ENCODE measurements around the gene STK4. TPM values are rescaled to one million over a fixed set of nuclear protein-coding genes. Genes with fewer than 3 reads are reported as not detected.

The STK4 gene
- total and polyA plus RNA-seq, 2 of the 8 experiments (the other 6 are each of a cell fraction or from before 2014, with no cell fraction given), result 12.0 to 34.3 TPM

DNA sequence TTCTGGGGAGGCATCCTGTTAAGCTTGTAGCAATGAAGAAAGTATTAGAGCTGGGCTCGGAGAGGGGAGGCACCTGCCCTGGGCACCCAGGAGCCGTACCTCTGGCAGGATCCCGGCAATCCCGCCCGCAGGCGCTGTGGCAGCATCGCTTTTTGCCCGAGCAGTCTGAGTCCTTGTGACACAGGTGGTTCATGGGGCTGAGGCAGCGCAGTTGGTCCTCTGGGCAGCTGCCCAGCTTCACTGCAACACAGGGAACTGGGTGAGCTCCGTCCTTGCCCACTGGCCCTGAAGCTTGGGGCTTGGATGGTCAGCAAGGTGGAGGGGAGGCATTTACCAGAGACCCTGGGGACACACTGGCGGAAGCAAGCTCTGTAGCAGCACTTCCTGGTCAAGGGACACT lies 144.0 kb downstream of the STK4 start:
- H3K9me3 ChIP-seq (ENCODE audit: insufficient read depth in 2 of 2, low read depth in 1 of 2, low read length in 1 of 2), result no peaks in the 10 kb centered on the region
- H3K14ac ChIP-seq (ENCODE audit: insufficient read length), result no peak overlapping the region
- no peak overlapping the region for H3K27ac ChIP-seq (ENCODE audit: low read depth, low read length)
- H2BK20ac ChIP-seq (ENCODE audit: low read length), result no peak overlapping the region
- CTCF ChIA-PET (ENCODE audit: partially characterized antibody), result interaction anchor here (0.5 to 13.8 kb wide), 19 partner anchors 11 to 1001 kb away, joined by 3 to 210 read pairs (median 4); partner anchors contain the start of gene KCNS1
- H2BK5ac ChIP-seq (ENCODE audit: low read depth, low read length), result no peak overlapping the region
- H4K8ac ChIP-seq (ENCODE audit: extremely low read depth, insufficient read depth, low read length), result no peak overlapping the region
- H2BK120ac ChIP-seq (replicated peaks; ENCODE audit: low read depth, low read length), result no peak overlapping the region
- WGBS, 2 experiments (ENCODE audit: extremely low coverage in 1 of 2, insufficient coverage in 1 of 2, insufficient read length in 1 of 2, insufficient replicate concordance in 2 of 2, low coverage in 1 of 2, low lambda C conversion rate in 2 of 2, missing lambda C conversion rate in 1 of 2), result 91% methylated on average over 11 of the region's 11 CpGs; no CpG with 5 or more reads in 1 of the 2 experiments
- peaks cover 0 to 7% (median 2%) of the 10 kb centered on the region in 4 experiments; a peak in 5 of 7 replicates for H3K4me1 ChIP-seq (replicated peaks in 1 of 4; ENCODE audit: control insufficient read depth in 3 of 4, insufficient read depth in 4 of 4, low read length in 3 of 4)
- no peak overlapping the region for H4K91ac ChIP-seq (replicated peaks; ENCODE audit: insufficient read length, low read length)
- POLR2A ChIA-PET (ENCODE audit: partially characterized antibody), result interaction anchor here (1.0 to 3.9 kb wide), 2 partner anchors 10 to 11 kb away, joined by 3 to 18 read pairs; partner anchors contain the start of gene KCNS1
- H3K4me2 ChIP-seq (ENCODE audit: insufficient read depth in 1 of 2, low read depth in 2 of 2, low read length in 2 of 2), result no peak overlapping the region
- no peak overlapping the region for H2AK5ac ChIP-seq (ENCODE audit: low read depth, low read length)
- no peaks in the 10 kb centered on the region for H3K27me3 ChIP-seq (replicated peaks in 1 of 4; ENCODE audit: control insufficient read depth in 3 of 4, extremely low read depth in 1 of 4, insufficient read depth in 3 of 4, low read length in 3 of 4)
- H3K18ac ChIP-seq (ENCODE audit: extremely low read depth, low read length), result no peak overlapping the region
- H3K79me1 ChIP-seq (ENCODE audit: low read depth, low read length), result no peaks in the 10 kb centered on the region
- peak in 1 of 2 experiments; percentile 42 for DNase-seq (ENCODE audit: low read depth in 1 of 2, low spot score in 2 of 2)
- H2BK12ac ChIP-seq (ENCODE audit: low read depth, low read length), result no peak overlapping the region
- H3K79me2 ChIP-seq (ENCODE audit: control insufficient read depth in 1 of 2, insufficient read depth in 2 of 2, low read length in 2 of 2), result no peaks in the 10 kb centered on the region
- no peak for TF ChIP-seq RFX5 (IDR thresholded peaks at IDR 0.05; ENCODE audit: borderline replicate concordance, low read depth, low read length)
- no peak overlapping the region for H2BK15ac ChIP-seq (ENCODE audit: low read length)
- no peak overlapping the region for H2AFZ ChIP-seq (ENCODE audit: low read length)
- no peak overlapping the region for H4K5ac ChIP-seq (ENCODE audit: insufficient read length, low read depth, low read length)
- no peak overlapping the region for H3K4me3 ChIP-seq (ENCODE audit: extremely low read depth in 1 of 4, insufficient read depth in 2 of 4, low read depth in 3 of 4, low read length in 4 of 4)
- H3K9ac ChIP-seq (replicated peaks in 1 of 4; ENCODE audit: extremely low read depth in 1 of 4, low read depth in 3 of 4, low read length in 3 of 4), result no peak overlapping the region
- no peaks in the 10 kb centered on the region for H3K36me3 ChIP-seq (ENCODE audit: control insufficient read depth in 2 of 4, insufficient read depth in 4 of 4, low read length in 3 of 4)
- no peaks in the 10 kb centered on the region for H4K20me1 ChIP-seq (replicated peaks in 1 of 2; ENCODE audit: control insufficient read depth in 1 of 2, insufficient read depth in 2 of 2, low read length in 2 of 2)
- no peak overlapping the region for H3K23ac ChIP-seq (ENCODE audit: insufficient read length)
- H3K4ac ChIP-seq (replicated peaks; ENCODE audit: insufficient read length, low read depth, low read length), result no peak overlapping the region
- FAIRE-seq, result no peak
- no peaks in the 10 kb centered on the region for H3K23me2 ChIP-seq (ENCODE audit: low read depth, low read length)
- H3K56ac ChIP-seq (replicated peaks; ENCODE audit: insufficient read length, low read depth, low read length), result no peak overlapping the region

All from H1 (cell line).